CD8-positive, alpha-beta memory T cell (primary cell): ENCODE data around the gene GARIN5A. TPM values are rescaled to one million over a fixed set of nuclear protein-coding genes. Genes with fewer than 3 reads are reported as not detected.
A peak's percentile ranks its signal among the peaks of the same experiment; 100 is the strongest.

Experiments
- CTCF ChIA-PET: fragments of 350-600 bp; sonication (Branson Sonifier 250); formaldehyde crosslinking; loops from one replicate; lab custom pipeline; 2021; ENCODE audit warnings: antibody characterized with exemption; lab: Charles Lee
- POLR2A ChIA-PET: fragments of 350-600 bp; sonication (Branson Sonifier 250); formaldehyde crosslinking; loops from one replicate; lab custom pipeline; 2021; ENCODE audit warnings: antibody characterized with exemption; lab: Charles Lee
- DNase-seq, 5 donors: peaks; one replicate each; pipeline versions ENCODE4 v3.0.0 to v3.0.0-alpha.2; 2020 to 2022; ENCODE audit warnings: mixed read lengths in 1 of 5
- H3K27ac ChIP-seq: one replicate; pipeline ENCODE4 v1.7.0; 2013; ENCODE audit warnings: low read depth, mild to moderate bottlenecking, low read length, moderate library complexity
- H3K27me3 ChIP-seq: 2 replicates; pipeline ENCODE4 v1.7.0; 2013; ENCODE audit warnings: low read length, mild to moderate bottlenecking; ENCODE audit not compliant: insufficient read depth, poor library complexity, severe bottlenecking
- H3K36me3 ChIP-seq: 2 replicates; pipeline ENCODE4 v1.7.0; 2013; ENCODE audit warnings: mild to moderate bottlenecking, low read length, moderate library complexity; ENCODE audit not compliant: insufficient read depth
- H3K4me1 ChIP-seq: 2 replicates; pipeline ENCODE4 v1.7.0; 2013; ENCODE audit warnings: mild to moderate bottlenecking, low read length, moderate library complexity; ENCODE audit not compliant: insufficient read depth
- H3K4me3 ChIP-seq: 2 replicates; pipeline ENCODE4 v1.7.0; 2013; ENCODE audit warnings: mild to moderate bottlenecking, low read length
- H3K9me3 ChIP-seq: 2 replicates; pipeline ENCODE4 v1.7.0; 2013; ENCODE audit warnings: mild to moderate bottlenecking, low read length
- H3K27ac Mint-ChIP-seq, 8 donors: one replicate each; pipeline ENCODE4 v1.8.0; 2020 to 2021; ENCODE audit warnings: mixed read lengths in 8 of 8, mild to moderate bottlenecking in 6 of 8, inconsistent platforms in 3 of 8, moderate library complexity in 3 of 8
- H3K27me3 Mint-ChIP-seq, 2 donors: one replicate each; pipeline ENCODE4 v1.8.0; 2020 to 2021; ENCODE audit warnings: mixed read lengths in 2 of 2, mild to moderate bottlenecking in 1 of 2, moderate library complexity in 1 of 2
- H3K36me3 Mint-ChIP-seq, 3 donors: one replicate each; pipeline ENCODE4 v1.8.0; 2020 to 2021; ENCODE audit warnings: mixed read lengths in 3 of 3, inconsistent platforms in 1 of 3, mild to moderate bottlenecking in 1 of 3
- H3K4me1 Mint-ChIP-seq, 3 donors: one replicate each; pipeline ENCODE4 v1.8.0; 2020 to 2021; ENCODE audit warnings: mixed read lengths in 3 of 3, inconsistent platforms in 1 of 3, mild to moderate bottlenecking in 1 of 3
- H3K4me3 Mint-ChIP-seq, 7 donors: one replicate each; pipeline ENCODE4 v1.8.0; 2020 to 2021; ENCODE audit warnings: mixed read lengths in 7 of 7, mild to moderate bottlenecking in 6 of 7, moderate library complexity in 4 of 7, inconsistent platforms in 2 of 7
- H3K9me3 Mint-ChIP-seq, 5 donors: one replicate each; pipeline ENCODE4 v1.8.0; 2020 to 2022; ENCODE audit warnings: mixed read lengths in 5 of 5, mild to moderate bottlenecking in 3 of 5, moderate library complexity in 2 of 5, inconsistent platforms in 1 of 5
- polyA plus RNA-seq: library from polyadenylated mRNA; unstranded; fragments of 300-500 nt; fragmentation: Illumina TruSeq; gene quantifications from one replicate; pipeline ENCODE4 v1.2.3, GENCODE V29; 2021
- total RNA-seq, 2 experiments: library from RNA; stranded (reverse); gene quantifications; one replicate each; pipeline ENCODE4 v1.2.3, GENCODE V29; 2021

The GARIN5A gene
- under 1 TPM; 0.57 to 0.97 TPM for total RNA-seq
- polyA plus RNA-seq = 0.33 TPM

DNA sequence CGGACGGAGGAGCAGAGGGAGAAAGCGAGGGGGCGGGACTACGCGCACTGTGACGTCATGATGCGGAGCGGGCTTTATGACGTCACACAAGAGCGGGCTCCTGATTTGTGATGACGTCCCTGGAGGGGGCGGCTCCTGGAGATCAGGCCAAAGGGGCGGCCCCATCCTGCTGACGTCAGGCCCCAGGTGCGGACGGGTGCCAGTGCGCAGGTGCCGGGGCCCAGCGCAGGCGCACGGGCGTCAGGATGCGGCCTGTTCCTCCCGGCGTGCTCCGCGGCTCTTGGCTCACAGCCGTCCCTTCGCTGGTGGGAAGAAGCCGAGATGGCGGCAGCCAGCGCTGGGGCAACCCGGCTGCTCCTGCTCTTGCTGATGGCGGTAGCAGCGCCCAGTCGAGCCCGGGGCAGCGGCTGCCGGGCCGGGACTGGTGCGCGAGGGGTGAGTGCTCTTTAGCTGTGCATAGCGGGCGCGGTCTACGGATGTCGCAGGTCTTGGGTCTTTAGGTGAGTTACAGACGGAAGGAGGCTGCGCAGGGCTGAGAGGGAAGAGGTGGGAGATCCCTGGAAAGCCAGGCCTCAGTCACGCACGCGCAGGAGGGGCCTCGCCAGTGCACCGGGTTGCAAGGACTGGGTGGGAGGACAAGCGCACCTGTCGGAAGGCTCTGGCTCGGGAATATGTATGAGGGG lies at the start of gene GARIN5A, which contains the start of gene EMC10:
Gene GARIN5A (minus strand): TSS at position 625 of the 683 bp plus-strand sequence. CDS start 460 bp downstream, at position 165.
Gene EMC10 (plus strand): TSS at position 284 of the 683 bp plus-strand sequence. CDS start 38 bp downstream, at position 322.
- peaks cover 24 to 34% (median 25%) of the 10 kb centered on the region in 3 donors for H3K4me1 Mint-ChIP-seq

GRCh38 chr19:50522881-50523280 lies 46.2 kb upstream of the GARIN5A start:
- Histone ChIP-seq H3K27me3 (no peaks in the 10 kb centered on the region), H3K4me1 (no peaks in the 10 kb centered on the region), H3K27ac (no peak overlapping the region), H3K36me3 (no peaks in the 10 kb centered on the region), H3K4me3 (no peak overlapping the region), H3K9me3 (no peaks in the 10 kb centered on the region)
- DNase-seq = no peak
- CTCF ChIA-PET = no interaction called here
- POLR2A ChIA-PET = no interaction called here
- no peak overlapping the region for H3K4me3 Mint-ChIP-seq
- H3K36me3 Mint-ChIP-seq = no peaks in the 10 kb centered on the region
- H3K27me3 Mint-ChIP-seq = peaks cover 4 to 7% of the 10 kb centered on the region in 2 donors
- no peaks in the 10 kb centered on the region for H3K9me3 Mint-ChIP-seq
- H3K4me1 Mint-ChIP-seq = no peaks in the 10 kb centered on the region
- H3K27ac Mint-ChIP-seq = no peak overlapping the region

More for the DNA sequence above, at the start of gene GARIN5A, which contains the start of gene EMC10:
- Histone ChIP-seq H3K36me3 (peaks cover 10% of the 10 kb centered on the region), H3K27me3 (no peaks in the 10 kb centered on the region), H3K4me1 (peaks cover 26% of the 10 kb centered on the region), H3K9me3 (no peaks in the 10 kb centered on the region), H3K27ac (peak within 1 kb of the TSS; percentile 93), H3K4me3 (peak within 1 kb of the TSS; percentile 92)
- H3K27ac Mint-ChIP-seq = peak within 1 kb of the TSS; percentile 94 to 98 (median 96)
- peaks cover 0 to 39% (median 0%) of the 10 kb centered on the region in 3 donors for H3K36me3 Mint-ChIP-seq
- peaks cover 0 to 2% of the 10 kb centered on the region in 2 donors for H3K27me3 Mint-ChIP-seq
- ChIA-PET POLR2A (interaction anchor here (0.5 to 0.9 kb wide), 2 partner anchors 35 to 93 kb away, joined by 3 to 4 read pairs; partner anchors contain the start of gene JOSD2), CTCF (interaction anchor here (1.5 kb wide), 1 partner anchor 119 kb away, joined by 4 read pairs; no protein-coding TSS in a partner anchor)
- H3K9me3 Mint-ChIP-seq = no peaks in the 10 kb centered on the region
- DNase-seq = peak; percentile 87 to 96 (median 94)
- H3K4me3 Mint-ChIP-seq = peak within 1 kb of the TSS; percentile 93 to 99 (median 98)

- ChIA-PET CTCF (no interaction called here), POLR2A (no interaction called here)
- Histone ChIP-seq H3K36me3 (no peaks in the 10 kb centered on the region), H3K4me1 (no peaks in the 10 kb centered on the region), H3K4me3 (no peak overlapping the region), H3K9me3 (no peaks in the 10 kb centered on the region), H3K27ac (no peak overlapping the region), H3K27me3 (no peaks in the 10 kb centered on the region)
- no peak for DNase-seq
- peaks cover 4 to 6% of the 10 kb centered on the region in 2 donors for H3K27me3 Mint-ChIP-seq
- H3K27ac Mint-ChIP-seq = peak overlapping the region in 1 of 8 donors; percentile 62
- H3K9me3 Mint-ChIP-seq = no peaks in the 10 kb centered on the region
- no peak overlapping the region for H3K4me3 Mint-ChIP-seq
- no peaks in the 10 kb centered on the region for H3K4me1 Mint-ChIP-seq
- no peaks in the 10 kb centered on the region for H3K36me3 Mint-ChIP-seq
Observed at GRCh38 chr19:50520822-50521465, 44.3 kb upstream of the GARIN5A start.

DNA sequence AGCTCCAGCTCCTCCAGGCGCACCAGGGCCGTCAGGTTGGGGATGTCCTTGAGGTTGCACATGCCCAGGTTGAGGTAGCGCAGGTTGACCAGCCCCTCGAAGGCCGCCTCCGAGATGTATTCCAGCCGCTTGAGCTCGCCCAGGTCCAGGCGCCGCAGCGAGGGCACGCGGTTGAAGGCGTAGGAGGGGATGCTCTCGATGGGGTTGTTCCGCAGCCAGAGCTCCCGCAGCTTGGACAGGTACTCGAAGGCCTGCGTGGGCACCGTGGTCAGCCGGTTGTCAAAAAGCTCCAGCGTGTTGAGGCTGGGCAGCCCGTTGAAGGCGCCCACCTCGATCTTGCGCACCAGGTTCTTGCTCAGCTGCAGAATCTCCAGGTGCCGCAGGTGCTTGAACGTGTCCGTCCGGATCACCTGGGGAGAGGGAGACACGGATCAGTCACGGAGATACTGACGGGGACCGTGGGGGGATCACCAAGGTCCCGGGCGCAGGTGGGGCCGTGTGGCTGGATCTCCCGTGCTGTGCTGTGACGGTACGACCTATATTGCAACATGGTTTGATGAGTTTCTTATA lies 42.4 kb upstream of the GARIN5A start:
- no peaks in the 10 kb centered on the region for H3K36me3 Mint-ChIP-seq
- no peaks in the 10 kb centered on the region for H3K9me3 ChIP-seq
- POLR2A ChIA-PET = no interaction called here
- CTCF ChIA-PET = no interaction called here
- H3K4me1 ChIP-seq = no peaks in the 10 kb centered on the region
- H3K36me3 ChIP-seq = no peaks in the 10 kb centered on the region
- H3K4me1 Mint-ChIP-seq = peaks cover 0 to 3% (median 0%) of the 10 kb centered on the region in 3 donors
- no peaks in the 10 kb centered on the region for H3K27me3 ChIP-seq
- no peaks in the 10 kb centered on the region for H3K9me3 Mint-ChIP-seq
- no peak for DNase-seq
- no peak overlapping the region for H3K4me3 ChIP-seq
- H3K27ac ChIP-seq = no peak overlapping the region
- H3K27ac Mint-ChIP-seq = no peak overlapping the region
- H3K27me3 Mint-ChIP-seq = peaks cover 8 to 9% of the 10 kb centered on the region in 2 donors
- no peak overlapping the region for H3K4me3 Mint-ChIP-seq

DNA sequence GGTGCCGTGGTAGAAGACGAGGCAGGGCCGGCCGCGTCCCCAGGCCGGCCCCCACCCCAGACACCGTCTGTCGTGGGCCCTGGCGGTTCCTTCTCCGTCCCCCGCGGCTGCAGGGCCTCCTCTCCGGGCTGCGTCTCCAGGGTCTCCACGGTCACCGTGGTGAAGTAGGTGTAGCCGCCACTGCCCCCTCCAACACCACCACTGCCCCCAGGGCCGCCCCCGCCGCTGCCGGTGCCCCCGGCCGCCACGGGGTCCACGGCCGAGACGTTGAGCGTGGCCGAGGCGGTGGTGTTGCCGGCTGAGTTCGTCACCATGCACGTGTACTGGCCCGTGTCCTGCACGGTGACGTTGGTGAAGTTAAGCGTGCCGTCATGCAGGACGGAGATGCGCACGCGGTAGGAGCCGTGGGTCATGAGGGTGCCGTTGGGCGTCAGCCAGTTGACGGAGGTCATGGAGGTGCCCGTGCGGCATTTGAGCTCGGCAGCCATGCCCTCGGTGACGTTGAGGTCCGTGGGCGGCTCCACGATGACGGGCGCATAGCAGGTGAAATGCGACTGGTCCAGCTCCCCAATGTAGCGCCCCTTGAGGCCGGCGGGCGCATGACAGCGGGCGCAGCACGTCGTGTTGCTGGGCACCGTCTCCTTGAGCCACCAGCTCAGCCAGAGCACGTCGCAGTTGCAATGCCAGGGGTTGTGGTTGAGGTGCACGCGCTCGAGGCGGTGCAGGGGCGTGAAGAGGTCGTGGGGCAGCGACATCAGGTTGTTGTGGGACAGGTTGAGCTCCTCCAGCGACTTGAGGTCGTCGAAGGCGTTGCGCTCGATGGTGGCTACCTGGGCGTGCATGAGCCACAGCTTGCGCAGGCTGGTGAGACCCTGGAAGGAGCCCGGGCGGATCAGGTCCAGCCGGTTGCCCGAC lies 41.7 kb upstream of the GARIN5A start:
- Mint-ChIP-seq H3K9me3 (no peaks in the 10 kb centered on the region), H3K4me3 (no peak overlapping the region), H3K27me3 (peaks cover 8 to 9% of the 10 kb centered on the region in 2 donors), H3K27ac (peak overlapping the region in 1 of 8 donors; percentile 72), H3K36me3 (no peaks in the 10 kb centered on the region), H3K4me1 (peaks cover 0 to 3% (median 0%) of the 10 kb centered on the region in 3 donors)
- Histone ChIP-seq H3K27ac (no peak overlapping the region), H3K4me1 (no peaks in the 10 kb centered on the region), H3K27me3 (no peaks in the 10 kb centered on the region), H3K4me3 (no peak overlapping the region), H3K9me3 (no peaks in the 10 kb centered on the region), H3K36me3 (no peaks in the 10 kb centered on the region)
- peak in 1 of 5 donors; percentile 45 for DNase-seq
- CTCF ChIA-PET = no interaction called here
- POLR2A ChIA-PET = no interaction called here

DNA sequence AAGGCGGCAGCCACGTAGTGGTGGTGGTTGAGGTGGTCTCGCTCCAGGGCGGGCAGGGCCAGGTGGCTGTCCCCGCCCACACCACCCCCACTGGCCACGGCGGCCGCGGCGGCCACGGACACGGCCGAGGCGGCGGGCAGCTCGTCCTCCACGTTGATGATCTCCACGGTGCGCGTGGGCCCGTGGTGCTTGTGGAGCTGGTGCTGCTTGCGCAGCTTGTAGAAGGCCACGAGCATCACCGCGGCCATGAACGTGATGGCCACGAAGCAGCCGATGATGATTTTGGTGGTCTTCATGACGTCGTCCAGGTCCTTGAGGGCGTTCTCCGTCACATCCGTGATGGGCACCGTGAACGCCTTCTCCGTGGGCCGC lies 41.0 kb upstream of the GARIN5A start:
- H3K4me3 Mint-ChIP-seq = no peak overlapping the region
- peaks cover 7 to 8% of the 10 kb centered on the region in 2 donors for H3K27me3 Mint-ChIP-seq
- ChIA-PET POLR2A (no interaction called here), CTCF (no interaction called here)
- no peaks in the 10 kb centered on the region for H3K36me3 ChIP-seq
- H3K4me3 ChIP-seq = no peak overlapping the region
- H3K27ac ChIP-seq = no peak overlapping the region
- H3K36me3 Mint-ChIP-seq = no peaks in the 10 kb centered on the region
- no peaks in the 10 kb centered on the region for H3K9me3 Mint-ChIP-seq
- H3K27me3 ChIP-seq = no peaks in the 10 kb centered on the region
- no peaks in the 10 kb centered on the region for H3K4me1 ChIP-seq
- H3K27ac Mint-ChIP-seq = peak overlapping the region in 1 of 8 donors; percentile 72
- no peak for DNase-seq
- H3K9me3 ChIP-seq = no peaks in the 10 kb centered on the region
- H3K4me1 Mint-ChIP-seq = peaks cover 0 to 3% (median 0%) of the 10 kb centered on the region in 3 donors

GRCh38 chr19:50516964-50517703 lies 40.5 kb upstream of the GARIN5A start:
- H3K4me3 ChIP-seq = no peak overlapping the region
- Mint-ChIP-seq H3K36me3 (no peaks in the 10 kb centered on the region), H3K4me1 (peaks cover 0 to 3% (median 0%) of the 10 kb centered on the region in 3 donors), H3K27ac (no peak overlapping the region), H3K4me3 (no peak overlapping the region), H3K27me3 (peaks cover 7 to 8% of the 10 kb centered on the region in 2 donors), H3K9me3 (no peaks in the 10 kb centered on the region)
- H3K4me1 ChIP-seq = no peaks in the 10 kb centered on the region
- no peaks in the 10 kb centered on the region for H3K27me3 ChIP-seq
- POLR2A ChIA-PET = no interaction called here
- no peaks in the 10 kb centered on the region for H3K36me3 ChIP-seq
- H3K27ac ChIP-seq = no peak overlapping the region
- H3K9me3 ChIP-seq = no peaks in the 10 kb centered on the region
- no peak for DNase-seq
- CTCF ChIA-PET = no interaction called here
